Loucy (cell line): ENCODE results near the gene SLC44A4.

Experiments used
- H2AFZ ChIP-seq: fragments of 200-600 bp; sonication (generic); 2 replicates; pipeline ENCODE4 v1.6.0; 2016; ENCODE audit warnings: antibody characterized with exemption, mild to moderate bottlenecking, low read length, moderate library complexity
- H3F3A ChIP-seq: fragments of 200-600 bp; 2 replicates; pipeline ENCODE4 v1.6.0; 2016; ENCODE audit warnings: antibody characterized with exemption, low read depth, mild to moderate bottlenecking
- H3K27me3 ChIP-seq: fragments of 200-600 bp; sonication (generic); 2 replicates; pipeline ENCODE4 v1.6.1; 2014; ENCODE audit warnings: low read length, mild to moderate bottlenecking; ENCODE audit not compliant: insufficient read depth, poor library complexity, severe bottlenecking
- H3K36me3 ChIP-seq: fragments of 200-600 bp; sonication (generic); 2 replicates; pipeline ENCODE4 v1.6.1; 2016; ENCODE audit warnings: low read length; ENCODE audit not compliant: insufficient read depth
- H3K4me1 ChIP-seq: fragments of 200-600 bp; sonication (generic); 2 replicates; pipeline ENCODE4 v1.5.1; 2014; ENCODE audit warnings: low read length, mild to moderate bottlenecking; ENCODE audit not compliant: insufficient read depth, poor library complexity, severe bottlenecking
- H3K4me2 ChIP-seq: fragments of 200-600 bp; sonication (generic); 2 replicates; pipeline ENCODE4 v1.6.0; 2014; ENCODE audit warnings: antibody characterized with exemption, low read length, low read depth, mild to moderate bottlenecking; ENCODE audit not compliant: poor library complexity, severe bottlenecking
- H3K4me3 ChIP-seq: fragments of 200-600 bp; sonication (generic); 2 replicates; pipeline ENCODE4 v1.5.1; 2014; ENCODE audit warnings: low read length, mild to moderate bottlenecking, mixed read lengths; ENCODE audit not compliant: poor library complexity, severe bottlenecking
- H3K79me2 ChIP-seq: fragments of 200-600 bp; sonication (generic); 2 replicates; pipeline ENCODE4 v1.6.1; 2014; ENCODE audit warnings: low read length; ENCODE audit not compliant: insufficient read depth
- H3K9ac ChIP-seq: fragments of 200-600 bp; sonication (generic); 2 replicates; pipeline ENCODE4 v1.6.0; 2014; ENCODE audit warnings: mild to moderate bottlenecking, low read depth, low read length, moderate library complexity; ENCODE audit not compliant: poor library complexity, severe bottlenecking
- H3K9me2 ChIP-seq: fragments of 200-600 bp; sonication (generic); replicated peaks from 2 replicates; pipeline ENCODE4 v1.6.1; 2016; ENCODE audit warnings: low read depth, low read length, mixed read lengths
- H3K9me3 ChIP-seq: fragments of 200-600 bp; sonication (generic); 2 replicates; pipeline ENCODE4 v1.6.1; 2014; ENCODE audit warnings: mild to moderate bottlenecking, antibody characterized with exemption, low read length, low read depth; ENCODE audit not compliant: insufficient read depth
- H4K20me1 ChIP-seq: fragments of 200-600 bp; sonication (generic); 2 replicates; pipeline ENCODE4 v1.6.0; 2014; ENCODE audit warnings: antibody characterized with exemption, low read length, mild to moderate bottlenecking; ENCODE audit not compliant: insufficient read depth, poor library complexity, severe bottlenecking
- EZH2phosphoT487 ChIP-seq: fragments of 200-600 bp; IDR thresholded peaks from 2 replicates; pipeline ENCODE4 v1.6.1; 2018; ENCODE audit warnings: antibody characterized with exemption, mild to moderate bottlenecking, moderate library complexity, borderline replicate concordance
- TF ChIP-seq, protein P1 (sequence below): fragments of 200-600 bp; sonication (generic); conservative IDR thresholded peaks from 2 replicates; pipeline ENCODE4 v1.5.1; 2014; ENCODE audit warnings: mild to moderate bottlenecking, antibody characterized with exemption, low read length

SLC44A4 gene

DNA sequence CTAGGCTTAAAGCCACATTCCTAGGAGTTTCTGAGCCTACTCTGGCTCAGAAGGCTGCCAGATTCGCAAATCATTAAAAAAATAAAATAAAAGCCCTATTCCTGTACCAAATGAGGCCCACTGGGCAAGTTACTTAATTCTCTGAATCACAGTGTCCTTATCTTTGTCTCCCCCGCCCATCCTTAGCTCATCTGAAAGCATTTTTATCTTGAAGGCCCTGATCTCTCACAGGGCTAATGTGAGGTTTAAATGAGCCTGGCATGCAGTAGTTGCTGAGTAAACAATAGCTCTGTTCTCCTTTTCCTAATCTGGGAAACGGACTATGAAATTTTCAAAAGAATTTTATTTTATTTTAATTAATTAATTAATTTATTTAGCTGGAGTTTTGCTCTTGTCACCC is 25.2 kb upstream of the SLC44A4 start:
- H3K9ac ChIP-seq: no peak overlapping the region
- no peak overlapping the region for H3K4me3 ChIP-seq
- H3K9me2 ChIP-seq: no peaks in the 10 kb centered on the region
- peaks cover 13% of the 10 kb centered on the region for H3K4me1 ChIP-seq
- no peaks in the 10 kb centered on the region for H3K27me3 ChIP-seq
- H4K20me1 ChIP-seq: peaks cover 2% of the 10 kb centered on the region
- no peak overlapping the region for H3K4me2 ChIP-seq
- H3K79me2 ChIP-seq: peaks cover 25% of the 10 kb centered on the region; the same call in 1 of the 2 replicates
- no peaks in the 10 kb centered on the region for H3K36me3 ChIP-seq
- no peaks in the 10 kb centered on the region; the same call in 1 of the 2 replicates for H3F3A ChIP-seq
- H3K9me3 ChIP-seq: no peaks in the 10 kb centered on the region
- no peak overlapping the region for H2AFZ ChIP-seq
- TF ChIP-seq, protein P1, sequence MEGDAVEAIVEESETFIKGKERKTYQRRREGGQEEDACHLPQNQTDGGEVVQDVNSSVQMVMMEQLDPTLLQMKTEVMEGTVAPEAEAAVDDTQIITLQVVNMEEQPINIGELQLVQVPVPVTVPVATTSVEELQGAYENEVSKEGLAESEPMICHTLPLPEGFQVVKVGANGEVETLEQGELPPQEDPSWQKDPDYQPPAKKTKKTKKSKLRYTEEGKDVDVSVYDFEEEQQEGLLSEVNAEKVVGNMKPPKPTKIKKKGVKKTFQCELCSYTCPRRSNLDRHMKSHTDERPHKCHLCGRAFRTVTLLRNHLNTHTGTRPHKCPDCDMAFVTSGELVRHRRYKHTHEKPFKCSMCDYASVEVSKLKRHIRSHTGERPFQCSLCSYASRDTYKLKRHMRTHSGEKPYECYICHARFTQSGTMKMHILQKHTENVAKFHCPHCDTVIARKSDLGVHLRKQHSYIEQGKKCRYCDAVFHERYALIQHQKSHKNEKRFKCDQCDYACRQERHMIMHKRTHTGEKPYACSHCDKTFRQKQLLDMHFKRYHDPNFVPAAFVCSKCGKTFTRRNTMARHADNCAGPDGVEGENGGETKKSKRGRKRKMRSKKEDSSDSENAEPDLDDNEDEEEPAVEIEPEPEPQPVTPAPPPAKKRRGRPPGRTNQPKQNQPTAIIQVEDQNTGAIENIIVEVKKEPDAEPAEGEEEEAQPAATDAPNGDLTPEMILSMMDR: no peak
- no peak for TF ChIP-seq EZH2phosphoT487

DNA sequence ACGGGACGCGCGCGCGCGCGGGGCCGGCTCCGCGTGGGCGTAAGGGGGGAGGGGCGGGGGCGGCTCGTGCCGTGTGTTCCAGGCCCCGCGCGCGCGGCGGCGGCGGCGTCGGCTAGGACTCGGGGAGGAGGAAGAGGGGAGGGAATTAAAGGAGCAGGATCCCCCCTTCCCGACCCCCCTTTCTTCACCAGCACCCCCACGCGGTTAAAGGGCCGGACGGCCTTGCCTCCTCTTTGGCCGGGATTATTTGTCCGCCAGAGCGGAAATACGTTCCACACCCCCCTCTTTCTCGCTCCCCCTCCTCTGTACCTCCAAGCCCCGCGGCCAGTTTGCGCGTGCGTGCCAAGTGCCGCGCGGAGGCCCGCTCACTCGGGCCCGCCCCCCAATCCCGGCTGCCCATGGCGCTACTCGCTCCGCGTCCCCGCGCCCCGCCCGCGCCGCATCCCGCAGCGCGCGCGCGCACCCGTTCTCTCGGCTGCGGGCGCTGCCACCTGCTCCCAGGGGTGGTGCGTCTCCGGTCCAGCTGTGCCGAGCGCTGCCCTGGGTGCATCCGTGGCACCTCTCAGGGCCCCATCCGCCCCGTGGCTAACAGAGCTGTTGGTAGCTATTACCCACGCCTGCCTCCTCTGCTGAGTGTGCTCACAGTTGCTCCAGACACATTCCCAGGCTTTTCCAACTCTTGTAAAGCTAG is 23.3 kb upstream of the SLC44A4 start, which contains the start of gene ZBTB12:
Gene ZBTB12 (minus strand): TSS at position 134 of the 691 bp plus-strand sequence. CDS start 781 bp downstream, outside the sequence.
- H3K4me3 ChIP-seq: peak within 1 kb of the TSS; percentile 81

DNA sequence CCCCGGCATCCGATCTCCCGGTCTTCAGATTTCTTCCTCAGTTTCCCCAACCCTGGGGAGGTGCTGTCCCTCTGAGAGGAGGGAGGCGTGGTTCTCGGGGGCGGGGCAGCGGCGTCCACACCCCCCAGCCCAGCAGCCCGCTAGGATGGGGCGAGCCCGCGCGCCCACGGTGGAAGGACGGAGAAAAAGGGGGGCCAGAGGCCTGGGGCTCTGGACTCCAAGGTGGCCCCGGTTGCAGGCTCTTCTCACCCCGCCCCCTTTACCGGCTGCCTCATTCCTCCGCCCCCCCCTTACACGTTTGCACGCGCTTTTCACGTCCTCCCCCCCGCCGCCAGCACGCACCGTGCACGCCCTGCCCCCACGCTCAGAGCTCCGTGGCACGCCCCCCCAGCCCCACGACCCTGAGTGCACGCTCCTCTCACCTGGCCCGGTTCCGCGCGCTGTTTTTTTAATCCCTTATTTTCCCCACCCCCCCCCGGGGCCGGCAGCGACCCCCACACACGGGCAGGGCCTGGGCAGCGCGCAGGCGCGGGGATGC is 22.7 kb upstream of the SLC44A4 start:
- H3K9me3 ChIP-seq: no peaks in the 10 kb centered on the region
- H3K9ac ChIP-seq: peak overlapping the region; percentile 80
- H3K36me3 ChIP-seq: no peaks in the 10 kb centered on the region
- H3K4me3 ChIP-seq: peak overlapping the region; percentile 81
- peak overlapping the region; percentile 77 for H2AFZ ChIP-seq
- H3F3A ChIP-seq: no peaks in the 10 kb centered on the region
- peaks cover 48% of the 10 kb centered on the region for H3K79me2 ChIP-seq
- peaks cover 14% of the 10 kb centered on the region for H4K20me1 ChIP-seq
- peak overlapping the region; percentile 86 for H3K4me2 ChIP-seq
- peaks cover 4% of the 10 kb centered on the region for H3K27me3 ChIP-seq
- TF ChIP-seq, protein P1: no peak
- no peak for TF ChIP-seq EZH2phosphoT487
- H3K4me1 ChIP-seq: peaks cover 25% of the 10 kb centered on the region
- H3K9me2 ChIP-seq: no peaks in the 10 kb centered on the region

More for the DNA sequence above, 23.3 kb upstream of the SLC44A4 start, which contains the start of gene ZBTB12:
- Histone ChIP-seq H4K20me1 (peaks cover 7% of the 10 kb centered on the region), H3K4me1 (peaks cover 22% of the 10 kb centered on the region), H3F3A (no peaks in the 10 kb centered on the region), H3K27me3 (peaks cover 3% of the 10 kb centered on the region), H2AFZ (peak within 1 kb of the TSS; percentile 77), H3K4me2 (peak within 1 kb of the TSS; percentile 86), H3K9me3 (no peaks in the 10 kb centered on the region), H3K9ac (peak within 1 kb of the TSS; percentile 80), H3K79me2 (peaks cover 42% of the 10 kb centered on the region), H3K9me2 (no peaks in the 10 kb centered on the region), H3K36me3 (no peaks in the 10 kb centered on the region)
- TF ChIP-seq, protein P1: no peak
- no peak for TF ChIP-seq EZH2phosphoT487
